Measurements from ENCODE around the gene TTC19.

DNA sequence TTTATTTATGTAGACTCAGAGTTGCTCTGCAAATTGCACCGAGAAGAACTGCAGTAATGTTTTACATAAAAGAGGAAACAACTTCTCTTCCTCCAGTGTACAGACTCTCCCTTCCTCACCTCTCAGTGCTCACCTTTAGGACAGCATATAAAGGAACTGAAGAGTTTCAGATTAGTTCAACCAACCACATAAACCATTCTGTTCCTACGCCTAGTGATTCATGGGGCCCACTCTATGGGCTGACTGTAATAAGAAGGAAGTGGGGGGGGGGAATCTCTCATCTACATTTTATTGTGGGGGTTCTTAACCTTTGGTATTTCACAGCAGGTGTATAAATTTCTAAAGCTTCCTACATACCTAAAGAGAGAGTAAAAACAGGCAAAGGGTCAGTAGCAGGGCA, 18.4 kb upstream of the TTC19 start:
- TF ChIP-seq POLR2A (IDR thresholded peaks at IDR 0.05; ENCODE audit: low read depth, low read length) = no peak
- no peak for TF ChIP-seq POLR2AphosphoS5 (IDR thresholded peaks at IDR 0.05; ENCODE audit: low read depth, low read length)
- TF ChIP-seq TAF1 (IDR thresholded peaks at IDR 0.05; ENCODE audit: low read depth, low read length) = no peak
- peak; percentile 87 for TF ChIP-seq SPI1 (IDR thresholded peaks at IDR 0.05; ENCODE audit: low read depth, low read length)
- 0 out of 2 replicates have a peak, but pooled peaks have one; percentile 45 for TF ChIP-seq POU2F2 (IDR thresholded peaks at IDR 0.05; ENCODE audit: low read depth, low read length)

Data from GM12891 (cell line).